Measurements from ENCODE around the gene PNN.
A peak's percentile ranks its signal among the peaks of the same experiment; 100 is the strongest.
"Not testable (repeated sequence)": the region's sequence is repeated elsewhere in the genome, so short reads cannot be mapped to it uniquely, and the experiment has no call there.

The PNN gene

GRCh38 chr14:39174560-39175444 lies at the start of gene PNN:
TSS of gene PNN (plus strand) at chr14:39175254. CDS start at chr14:39175280, 26 bp downstream.
- peak; percentile 98 for FAIRE-seq

GRCh38 chr14:39137835-39138234 lies 37.2 kb upstream of the PNN start:
- not testable (repeated sequence) for FAIRE-seq

GRCh38 chr14:39138440-39138839 lies 36.6 kb upstream of the PNN start:
- no peak for FAIRE-seq

- FAIRE-seq: no peak
Measured at GRCh38 chr14:39140170-39140569, 34.9 kb upstream of the PNN start.

GRCh38 chr14:39141623-39142022 lies 33.4 kb upstream of the PNN start:
- FAIRE-seq: not testable (repeated sequence)

- not testable (repeated sequence) for FAIRE-seq
Measured at GRCh38 chr14:39143226-39143625, 31.8 kb upstream of the PNN start.

- no peak for FAIRE-seq
Measured at GRCh38 chr14:39145266-39145966, 29.6 kb upstream of the PNN start.

- no peak for FAIRE-seq
Measured at GRCh38 chr14:39154594-39155189, 20.4 kb upstream of the PNN start.

- FAIRE-seq: no peak
Measured at GRCh38 chr14:39157491-39157890, 17.6 kb upstream of the PNN start.

- FAIRE-seq: no peak
Measured at GRCh38 chr14:39158222-39158858, 16.7 kb upstream of the PNN start.

GRCh38 chr14:39160494-39160893 lies 14.6 kb upstream of the PNN start:
- FAIRE-seq: no peak

- FAIRE-seq: not testable (repeated sequence)
Measured at GRCh38 chr14:39167797-39168320, 7.2 kb upstream of the PNN start.

- no peak for FAIRE-seq
Measured at GRCh38 chr14:39168591-39168990, 6.5 kb upstream of the PNN start.

GRCh38 chr14:39169541-39169900 lies 5.5 kb upstream of the PNN start:
- no peak for FAIRE-seq

- no peak for FAIRE-seq
Measured at GRCh38 chr14:39173198-39173597, 1.9 kb upstream of the PNN start.

GRCh38 chr14:39175445-39176262 lies 600 bp downstream of the PNN start:
- FAIRE-seq: no peak

GRCh38 chr14:39176263-39177167 lies 1.5 kb downstream of the PNN start:
- FAIRE-seq: no peak

- FAIRE-seq: no peak
Measured at GRCh38 chr14:39177168-39177545, 2.1 kb downstream of the PNN start.

GRCh38 chr14:39179042-39179441 lies 4.0 kb downstream of the PNN start:
- FAIRE-seq: no peak

GRCh38 chr14:39180553-39180952 lies 5.5 kb downstream of the PNN start:
- FAIRE-seq: no peak

Measured in A204.1 (cell line).